HCT116 (cell line): ENCODE results near the gene ICOS. TPM values are rescaled to one million over a fixed set of nuclear protein-coding genes. Genes with fewer than 3 reads are reported as not detected.

ENCODE experiments used
- ATAC-seq: fragments of 200-7000 bp; cut with Tn5 transposase; 2 replicates; pipeline ENCODE4 v1.9.1; 2020; ENCODE audit warnings: mild to moderate bottlenecking, moderate library complexity
- BruUV-seq: library from RNA; stranded (reverse); fragments of 400-500 nt; replicated peaks from 2 replicates; lab custom pipeline; 2021; lab: Mats Ljungman, UMichigan
- CTCF ChIA-PET: fragments of 300-600 bp; sonication (Branson Sonifier 250); formaldehyde crosslinking; loops from one replicate; lab custom pipeline; 2021; ENCODE audit warnings: antibody characterized with exemption; lab: Charles Lee
- POLR2A ChIA-PET: fragments of 300-600, 350-600 bp; sonication (Branson Sonifier 250); formaldehyde crosslinking; loops from one replicate; lab custom pipeline; 2021; ENCODE audit warnings: antibody characterized with exemption; lab: Charles Lee
- RAD21 ChIA-PET, 2 experiments: fragments of 300-600 bp; sonication (Branson Sonifier 250); formaldehyde crosslinking; loops; one replicate each; lab custom pipeline; 2023; ENCODE audit warnings: low total read pairs in 2 of 2; ENCODE audit not compliant: uncharacterized antibody in 2 of 2, unreplicated experiment in 2 of 2, low non-redundant PET in 1 of 2; lab: Charles Lee
- DNase-seq: peaks from one replicate; pipeline ENCODE4 v3.0.0-alpha.2; 2010; ENCODE audit warnings: low read depth, low spot score
- H2AFZ ChIP-seq: fragments of 200-600 bp; shearing (Covaris generic), sonication (generic); 2 replicates; pipeline ENCODE4 v1.6.1; 2017; ENCODE audit warnings: low read depth, mixed run types, mixed read lengths, antibody characterized with exemption, low read length; ENCODE audit not compliant: poor library complexity, severe bottlenecking
- H3K27ac ChIP-seq: 2 replicates; pipeline ENCODE4 v1.5.1; 2012; ENCODE audit warnings: low read depth, low read length
- H3K27me3 ChIP-seq: fragments of 200-600 bp; sonication (generic); 2 replicates; pipeline ENCODE4 v1.6.1; 2016; ENCODE audit warnings: mixed run types, low read length, mixed read lengths; ENCODE audit not compliant: insufficient read depth
- H3K36me3 ChIP-seq, 2 experiments: fragments of 200-500 bp in 1 of 2; fragments of 200-600 bp in 1 of 2; sonication (Bioruptor generic) in 1 of 2; sonication (generic) in 1 of 2; 2 replicates each; pipeline versions ENCODE4 v1.5.1 to v1.6.1; 2014 to 2016; ENCODE audit warnings: low read length in 2 of 2, inconsistent platforms in 1 of 2, mixed read lengths in 1 of 2, mixed run types in 1 of 2; ENCODE audit not compliant: insufficient read depth in 2 of 2, control insufficient read depth in 1 of 2
- H3K4me1 ChIP-seq, 2 experiments: fragments of 200-600 bp in 1 of 2; sonication (generic) in 1 of 2; 2 replicates each; pipeline versions ENCODE4 v1.5.1 to v1.6.1; 2012 to 2017; ENCODE audit warnings: low read length in 2 of 2, inconsistent platforms in 1 of 2, mild to moderate bottlenecking in 1 of 2, mixed read lengths in 1 of 2, mixed run types in 1 of 2, moderate library complexity in 1 of 2; ENCODE audit not compliant: insufficient read depth in 2 of 2, control insufficient read depth in 1 of 2
- H3K4me2 ChIP-seq: fragments of 200-600 bp; sonication (generic); 2 replicates; pipeline ENCODE4 v1.6.1; 2017; ENCODE audit warnings: mixed run types, low read length, mixed read lengths
- H3K4me3 ChIP-seq, 2 experiments: fragments of 200-600 bp in 1 of 2; sonication (generic) in 1 of 2; replicated peaks in 1 of 2; 2 replicates each; pipeline ENCODE4 v1.5.1; 2011 to 2016; ENCODE audit warnings: low read length in 2 of 2, control low read depth in 1 of 2, low read depth in 1 of 2, mild to moderate bottlenecking in 1 of 2, mixed read lengths in 1 of 2, mixed run types in 1 of 2
- H3K79me2 ChIP-seq: fragments of 200-600 bp; sonication (generic); 2 replicates; pipeline ENCODE4 v1.6.1; 2017; ENCODE audit warnings: mild to moderate bottlenecking, mixed run types, low read length, moderate library complexity, mixed read lengths; ENCODE audit not compliant: insufficient read depth
- H3K9ac ChIP-seq: fragments of 200-600 bp; sonication (generic); 2 replicates; pipeline ENCODE4 v1.6.1; 2016; ENCODE audit warnings: low read length, mixed read lengths
- H3K9me2 ChIP-seq: fragments of 200-600 bp; sonication (generic), shearing (Covaris generic); 2 replicates; pipeline ENCODE4 v1.6.1; 2017; ENCODE audit warnings: mixed run types, mild to moderate bottlenecking, moderate library complexity; ENCODE audit not compliant: insufficient read depth
- H3K9me3 ChIP-seq, 2 experiments: fragments of 200-500 bp in 1 of 2; fragments of 200-600 bp in 1 of 2; sonication (Bioruptor generic) in 1 of 2; sonication (generic) in 1 of 2; 2 replicates each; pipeline ENCODE4 v1.6.1; 2014 to 2017; ENCODE audit warnings: low read length in 2 of 2, mixed read lengths in 2 of 2, inconsistent platforms in 1 of 2, low read depth in 1 of 2, mild to moderate bottlenecking in 1 of 2, mixed run types in 1 of 2, moderate library complexity in 1 of 2; ENCODE audit not compliant: control insufficient read depth in 1 of 2, insufficient read depth in 1 of 2
- H4K20me1 ChIP-seq: fragments of 200-600 bp; sonication (generic), shearing (Covaris generic); 2 replicates; pipeline ENCODE4 v1.6.1; 2017; ENCODE audit warnings: mixed run types, mild to moderate bottlenecking, moderate library complexity; ENCODE audit not compliant: insufficient read depth
- ATF3 ChIP-seq: IDR thresholded peaks from 2 replicates; pipeline ENCODE4 v1.6.1; 2012
- CEBPB ChIP-seq: IDR thresholded peaks from 2 replicates; pipeline ENCODE4 v1.6.1; 2012; ENCODE audit warnings: low read depth
- EGR1 ChIP-seq: IDR thresholded peaks from 2 replicates; pipeline ENCODE4 v1.6.1; 2012; ENCODE audit warnings: low read depth
- EZH2 ChIP-seq: fragments of 200-600 bp; sonication (generic); IDR thresholded peaks from 2 replicates; pipeline ENCODE4 v1.6.1; 2017; ENCODE audit warnings: antibody characterized with exemption, mixed run types
- EZH2phosphoT487 ChIP-seq: fragments of 200-600 bp; IDR thresholded peaks from 2 replicates; pipeline ENCODE4 v1.6.1; 2018; ENCODE audit warnings: antibody characterized with exemption, borderline replicate concordance
- FOSL1 ChIP-seq: IDR thresholded peaks from 2 replicates; pipeline ENCODE4 v1.6.1; 2012; ENCODE audit warnings: low read depth
- JUND ChIP-seq: IDR thresholded peaks from 2 replicates; pipeline ENCODE4 v1.6.1; 2012
- POLR2A ChIP-seq: IDR thresholded peaks from 2 replicates; pipeline ENCODE4 v1.7.0; 2011; ENCODE audit warnings: borderline replicate concordance; ENCODE audit not compliant: insufficient read depth, insufficient read length; ENCODE audit errors: extremely low read depth
- POLR2AphosphoS5 ChIP-seq: IDR thresholded peaks from 2 replicates; pipeline ENCODE4 v1.6.1; 2011; ENCODE audit warnings: mild to moderate bottlenecking, low read depth, low read length, moderate library complexity
- RAD21 ChIP-seq: IDR thresholded peaks from 2 replicates; pipeline ENCODE4 v1.6.1; 2012; ENCODE audit warnings: low read depth, mild to moderate bottlenecking
- SP1 ChIP-seq: IDR thresholded peaks from 2 replicates; pipeline ENCODE4 v1.6.1; 2012; ENCODE audit warnings: low read depth
- SRF ChIP-seq: IDR thresholded peaks from 2 replicates; pipeline ENCODE4 v1.6.1; 2012; ENCODE audit warnings: low read depth
- YY1 ChIP-seq: IDR thresholded peaks from 2 replicates; pipeline ENCODE4 v1.6.1; 2011; ENCODE audit warnings: low read length, low read depth, moderate library complexity, mild to moderate bottlenecking; ENCODE audit not compliant: insufficient replicate concordance; ENCODE audit errors: extremely low read depth
- ZBTB33 ChIP-seq: IDR thresholded peaks from 2 replicates; pipeline ENCODE4 v1.6.1; 2011; ENCODE audit warnings: mild to moderate bottlenecking, low read length, moderate library complexity; ENCODE audit not compliant: insufficient replicate concordance; ENCODE audit errors: extremely low read depth
- ZNF274 ChIP-seq: fragments of 200-500 bp; sonication (Bioruptor generic); IDR thresholded peaks from 2 replicates; pipeline ENCODE4 v1.6.1; 2014; ENCODE audit warnings: mild to moderate bottlenecking, low read depth, low read length, inconsistent platforms
- intact Hi-C: fragments of 100-400 bp; cut with micrococcal nuclease; formaldehyde crosslinking; loops from 2 replicates; pipeline ENCODE4 v1.10.0; 2022
- total RNA-seq: library from RNA; stranded (reverse); gene quantifications from one replicate; pipeline ENCODE4 v1.2.1, GENCODE V29; 2021; ENCODE audit not compliant: unreplicated experiment
- TF ChIP-seq, protein P1 (sequence below): IDR thresholded peaks from 2 replicates; pipeline ENCODE4 v1.6.1; 2012

Gene ICOS
- total RNA-seq, 1 experiment from 2014 or later = not detected

- H3K79me2 ChIP-seq = no peaks in the 10 kb centered on the region
- CTCF ChIA-PET = no interaction called here
- TF ChIP-seq SP1 (no peak), POLR2A (no peak), SRF (no peak), FOSL1 (no peak), CEBPB (no peak), EGR1 (no peak), JUND (no peak), RAD21 (no peak), EZH2 (no peak), ZBTB33 (no peak)
- TF ChIP-seq, protein P1, sequence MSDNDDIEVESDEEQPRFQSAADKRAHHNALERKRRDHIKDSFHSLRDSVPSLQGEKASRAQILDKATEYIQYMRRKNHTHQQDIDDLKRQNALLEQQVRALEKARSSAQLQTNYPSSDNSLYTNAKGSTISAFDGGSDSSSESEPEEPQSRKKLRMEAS = no peak
- no peaks in the 10 kb centered on the region for H3K9me3 ChIP-seq
- H3K27ac ChIP-seq = no peak overlapping the region
- no peaks in the 10 kb centered on the region for H3K36me3 ChIP-seq
- no peak for DNase-seq
- H3K4me3 ChIP-seq = no peak overlapping the region
- H3K4me1 ChIP-seq = no peaks in the 10 kb centered on the region
- ATAC-seq = no peak
- H3K4me2 ChIP-seq = no peak overlapping the region
- intact Hi-C loops = no loop called here
- H3K9me2 ChIP-seq = 0 out of 2 replicates have a peak, but pooled peaks cover 2% of the 10 kb centered on the region
- BruUV-seq = no TSS peak
- POLR2A ChIA-PET = no interaction called here
- H3K9ac ChIP-seq = no peak overlapping the region
- H4K20me1 ChIP-seq = no peaks in the 10 kb centered on the region
- RAD21 ChIA-PET = no interaction called here
- H2AFZ ChIP-seq = no peak overlapping the region
- no peaks in the 10 kb centered on the region for H3K27me3 ChIP-seq
Observed at GRCh38 chr2:203887677-203888076, 48.9 kb upstream of the ICOS start.

GRCh38 chr2:203889542-203889941 is 47.0 kb upstream of the ICOS start:
- Histone ChIP-seq H3K4me1 (no peaks in the 10 kb centered on the region), H3K79me2 (no peaks in the 10 kb centered on the region), H3K4me3 (no peak overlapping the region), H3K9ac (no peak overlapping the region), H3K27me3 (no peaks in the 10 kb centered on the region), H3K36me3 (no peaks in the 10 kb centered on the region), H3K9me3 (no peaks in the 10 kb centered on the region), H3K4me2 (no peak overlapping the region), H3K27ac (no peak overlapping the region), H2AFZ (no peak overlapping the region), H3K9me2 (0 out of 2 replicates have a peak, but pooled peaks cover 2% of the 10 kb centered on the region), H4K20me1 (no peaks in the 10 kb centered on the region)
- DNase-seq (no peak), ATAC-seq (no peak)
- ChIA-PET POLR2A (no interaction called here), CTCF (no interaction called here), RAD21 (no interaction called here)
- BruUV-seq = no TSS peak
- intact Hi-C loops = no loop called here
- TF ChIP-seq ZBTB33 = no peak
- no peak for TF ChIP-seq EZH2phosphoT487
- TF ChIP-seq, protein P1 = no peak
- TF ChIP-seq ZNF274 = no peak
- no peak for TF ChIP-seq JUND
- no peak for TF ChIP-seq YY1
- no peak for TF ChIP-seq EZH2
- TF ChIP-seq SP1 = no peak
- no peak for TF ChIP-seq POLR2AphosphoS5
- TF ChIP-seq ATF3 = no peak
